DMS79 treated with DMSO at 0.1 percent for 48 hours (cell line): ENCODE measurements around the gene MSANTD2.

Experiments
- DNase-seq: peaks from one replicate; lab custom pipeline; 2025; lab: John Stamatoyannopoulos, UW

Gene MSANTD2

GRCh38 chr11:124736736-124737135 lies 63.5 kb downstream of the MSANTD2 start:
- DNase-seq, result no peak

- DNase-seq, result no peak
Measured at GRCh38 chr11:124732230-124732629, 68.0 kb downstream of the MSANTD2 start.

- DNase-seq, result no peak
Measured at GRCh38 chr11:124729571-124729970, 70.6 kb downstream of the MSANTD2 start.

- DNase-seq, result no peak
Measured at GRCh38 chr11:124728134-124728533, 72.1 kb downstream of the MSANTD2 start.

- no peak for DNase-seq
Measured at GRCh38 chr11:124727474-124727873, 72.7 kb downstream of the MSANTD2 start.

GRCh38 chr11:124725719-124726105 lies 74.5 kb downstream of the MSANTD2 start:
- no peak for DNase-seq

GRCh38 chr11:124724979-124725718 lies 75.1 kb downstream of the MSANTD2 start:
- DNase-seq, result peak; percentile 30

- no peak for DNase-seq
Measured at GRCh38 chr11:124722176-124722575, 78.0 kb downstream of the MSANTD2 start.

GRCh38 chr11:124719534-124719933 lies 80.7 kb downstream of the MSANTD2 start:
- no peak for DNase-seq

GRCh38 chr11:124718801-124719200 lies 81.4 kb downstream of the MSANTD2 start:
- DNase-seq, result no peak

GRCh38 chr11:124717786-124718651 lies 82.2 kb downstream of the MSANTD2 start:
- peak; percentile 51 for DNase-seq

GRCh38 chr11:124717421-124717785 lies 82.8 kb downstream of the MSANTD2 start:
- DNase-seq, result peak; percentile 50

GRCh38 chr11:124716591-124716990 lies 83.6 kb downstream of the MSANTD2 start:
- DNase-seq, result no peak
